Loucy (cell line): ENCODE data around the gene IL3RA.

ENCODE experiments used
- EZH2phosphoT487 ChIP-seq: fragments of 200-600 bp; IDR thresholded peaks from 2 replicates; pipeline ENCODE4 v1.6.1; 2018; ENCODE audit warnings: antibody characterized with exemption, mild to moderate bottlenecking, moderate library complexity, borderline replicate concordance
- TF ChIP-seq, protein P1 (sequence below): fragments of 200-600 bp; sonication (generic); conservative IDR thresholded peaks from 2 replicates; pipeline ENCODE4 v1.5.1; 2014; ENCODE audit warnings: mild to moderate bottlenecking, antibody characterized with exemption, low read length

DNA sequence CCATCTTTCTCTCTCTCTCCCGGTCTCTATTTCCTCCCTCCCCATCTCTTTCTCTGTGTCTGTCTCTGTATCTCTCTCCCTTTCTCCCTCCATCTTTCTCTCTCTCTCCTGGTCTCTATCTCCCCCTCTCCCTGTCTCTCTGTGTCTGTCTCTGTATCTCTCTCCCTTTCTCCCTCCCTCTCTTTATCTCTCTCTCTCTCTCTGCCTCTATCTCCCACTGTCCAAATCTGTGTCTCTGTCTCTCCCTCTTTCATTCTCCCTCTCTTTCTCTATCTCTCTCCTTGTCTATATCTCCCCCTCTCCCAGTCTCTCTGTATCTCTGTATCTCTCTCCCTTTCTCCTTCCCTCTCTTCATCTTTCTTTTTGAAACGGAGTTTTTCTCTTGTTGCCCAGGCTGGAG, 23.6 kb downstream of the IL3RA start:
- TF ChIP-seq, protein P1, sequence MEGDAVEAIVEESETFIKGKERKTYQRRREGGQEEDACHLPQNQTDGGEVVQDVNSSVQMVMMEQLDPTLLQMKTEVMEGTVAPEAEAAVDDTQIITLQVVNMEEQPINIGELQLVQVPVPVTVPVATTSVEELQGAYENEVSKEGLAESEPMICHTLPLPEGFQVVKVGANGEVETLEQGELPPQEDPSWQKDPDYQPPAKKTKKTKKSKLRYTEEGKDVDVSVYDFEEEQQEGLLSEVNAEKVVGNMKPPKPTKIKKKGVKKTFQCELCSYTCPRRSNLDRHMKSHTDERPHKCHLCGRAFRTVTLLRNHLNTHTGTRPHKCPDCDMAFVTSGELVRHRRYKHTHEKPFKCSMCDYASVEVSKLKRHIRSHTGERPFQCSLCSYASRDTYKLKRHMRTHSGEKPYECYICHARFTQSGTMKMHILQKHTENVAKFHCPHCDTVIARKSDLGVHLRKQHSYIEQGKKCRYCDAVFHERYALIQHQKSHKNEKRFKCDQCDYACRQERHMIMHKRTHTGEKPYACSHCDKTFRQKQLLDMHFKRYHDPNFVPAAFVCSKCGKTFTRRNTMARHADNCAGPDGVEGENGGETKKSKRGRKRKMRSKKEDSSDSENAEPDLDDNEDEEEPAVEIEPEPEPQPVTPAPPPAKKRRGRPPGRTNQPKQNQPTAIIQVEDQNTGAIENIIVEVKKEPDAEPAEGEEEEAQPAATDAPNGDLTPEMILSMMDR: no peak
- no peak for TF ChIP-seq EZH2phosphoT487
